Natural killer cell (primary cell): ENCODE measurements around the gene FBXO48. TPM values are rescaled to one million over a fixed set of nuclear protein-coding genes. Genes with fewer than 3 reads are reported as not detected.

Source experiments
- ATAC-seq, 3 donors: fragments of 150-1000 bp in 2 of 3; fragments of 200-7000 bp in 1 of 3; cut with Tn5 transposase; 1 replicate in 1 of 3; 2 replicates in 2 of 3; pipeline ENCODE4 v1.10.0; 2021; ENCODE audit warnings: mild to moderate bottlenecking in 2 of 3, moderate library complexity in 2 of 3
- DNase-seq, 2 donors: peaks; one replicate each; pipeline versions ENCODE4 v3.0.0 to v3.0.0-alpha.2; 2013 to 2021; ENCODE audit warnings: mixed read lengths in 1 of 2
- H3K27ac ChIP-seq: one replicate; pipeline ENCODE4 v1.5.1; 2013; ENCODE audit warnings: mild to moderate bottlenecking, low read length
- H3K27me3 ChIP-seq: one replicate; pipeline ENCODE4 v1.6.1; 2013; ENCODE audit warnings: low read length; ENCODE audit not compliant: control insufficient read depth, insufficient read depth
- H3K36me3 ChIP-seq: one replicate; pipeline ENCODE4 v1.6.1; 2013; ENCODE audit warnings: low read length; ENCODE audit not compliant: control insufficient read depth, insufficient read depth
- H3K4me1 ChIP-seq: one replicate; pipeline ENCODE4 v1.6.1; 2013; ENCODE audit warnings: low read length; ENCODE audit not compliant: control insufficient read depth, insufficient read depth
- H3K4me3 ChIP-seq: one replicate; pipeline ENCODE4 v1.5.1; 2013; ENCODE audit warnings: low read length
- H3K9me3 ChIP-seq: one replicate; pipeline ENCODE4 v1.6.1; 2013; ENCODE audit warnings: low read length; ENCODE audit not compliant: control insufficient read depth, insufficient read depth
- H3K27ac Mint-ChIP-seq, 2 donors: one replicate each; pipeline ENCODE4 v1.8.0; 2022; ENCODE audit warnings: mild to moderate bottlenecking in 2 of 2, mixed read lengths in 2 of 2, moderate library complexity in 1 of 2
- H3K27me3 Mint-ChIP-seq, 2 donors: one replicate each; pipeline ENCODE4 v1.8.0; 2022; ENCODE audit warnings: low read depth in 2 of 2, mixed read lengths in 2 of 2
- H3K36me3 Mint-ChIP-seq: one replicate; pipeline ENCODE4 v1.8.0; 2022; ENCODE audit warnings: mixed read lengths
- H3K4me1 Mint-ChIP-seq, 2 donors: one replicate each; pipeline ENCODE4 v1.8.0; 2022; ENCODE audit warnings: mixed read lengths in 2 of 2
- H3K4me3 Mint-ChIP-seq: one replicate; pipeline ENCODE4 v1.8.0; 2022; ENCODE audit warnings: mild to moderate bottlenecking, moderate library complexity, mixed read lengths
- H3K9me3 Mint-ChIP-seq, 2 donors: one replicate each; pipeline ENCODE4 v1.8.0; 2022; ENCODE audit warnings: mixed read lengths in 2 of 2
- WGBS: methylation state at CpG from one replicate; pipeline ENCODE4 v1.1.7; 2013; ENCODE audit warnings: missing lambda C conversion rate; ENCODE audit not compliant: insufficient coverage; 5-methylcytosine and 5-hydroxymethylcytosine counted together
- intact Hi-C: fragments of 100-400 bp; cut with micrococcal nuclease; formaldehyde crosslinking; loops from one replicate; pipeline ENCODE4 v1.14.2; 2022
- total RNA-seq, 4 donors: library from RNA; stranded (reverse); fragments of 120-200 nt in 1 of 4; gene quantifications; one replicate each; pipeline versions ENCODE4 v1.2.3 to v1.2.4, GENCODE V29; 2013 to 2022
- TF ChIP-seq, protein P1 (sequence below): fragments of 200-600 bp; IDR thresholded peaks from one replicate; pipeline ENCODE4 v1.8.0; 2022; ENCODE audit warnings: antibody characterized with exemption

FBXO48 gene
- total RNA-seq, 3 donors from 2014 or later (not counting 1 experiment from before 2014, with no cell fraction given), result 0.96 to 1.3 (median 1.1) TPM

DNA sequence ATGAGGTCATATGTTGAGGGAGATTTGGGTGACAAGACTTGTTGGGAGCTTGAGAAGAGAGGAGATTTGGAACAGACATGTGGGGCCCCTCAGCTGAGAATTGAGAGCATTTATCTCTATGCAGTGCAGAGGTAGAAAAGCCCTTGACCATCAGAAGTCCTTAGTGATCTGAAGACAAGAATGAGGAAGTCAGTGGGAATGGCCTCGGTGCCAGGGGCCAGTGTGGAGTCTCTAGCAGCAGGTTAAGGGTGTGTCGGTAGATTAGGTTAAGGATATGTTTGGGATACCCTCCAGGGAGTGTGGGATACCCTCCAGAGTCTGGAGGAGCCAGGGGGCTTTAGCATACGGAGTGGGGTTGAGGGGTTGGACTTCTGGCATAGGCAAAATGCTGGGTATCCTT, 41.6 kb downstream of the FBXO48 start:
- no peaks in the 10 kb centered on the region for H3K36me3 Mint-ChIP-seq

DNA sequence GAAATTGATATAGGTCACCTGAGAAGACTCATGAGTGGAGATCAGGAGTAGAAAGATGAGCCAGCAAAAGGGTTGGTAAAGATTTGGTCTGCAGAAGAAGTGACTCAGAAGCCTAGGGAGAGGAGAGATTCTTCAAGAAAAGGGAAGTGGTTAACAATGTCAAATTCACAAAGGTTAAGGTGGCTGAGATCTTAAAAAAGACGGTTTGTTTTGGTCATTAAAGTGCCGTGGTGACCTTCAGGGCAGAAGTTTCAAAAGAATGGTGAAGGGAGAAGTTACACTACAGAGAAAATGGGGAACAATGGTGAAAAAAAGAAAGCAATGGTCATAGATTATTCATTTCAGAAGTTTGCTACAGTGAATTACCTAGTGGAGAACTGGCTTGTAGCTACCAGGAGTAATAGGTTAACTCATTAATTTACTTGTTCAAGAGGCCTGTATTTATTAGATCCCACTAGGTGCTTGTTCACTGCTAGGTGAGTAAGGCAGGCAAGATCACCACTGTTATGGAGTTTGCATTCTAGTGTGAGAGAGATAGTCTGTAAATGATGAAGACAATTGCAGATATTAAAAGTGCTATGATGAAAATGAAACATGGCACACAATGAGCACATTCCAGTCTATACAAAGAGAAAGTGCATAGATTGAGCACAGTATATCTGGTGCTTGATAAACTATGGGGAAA, 43.0 kb downstream of the FBXO48 start:
- TF ChIP-seq, protein P1, sequence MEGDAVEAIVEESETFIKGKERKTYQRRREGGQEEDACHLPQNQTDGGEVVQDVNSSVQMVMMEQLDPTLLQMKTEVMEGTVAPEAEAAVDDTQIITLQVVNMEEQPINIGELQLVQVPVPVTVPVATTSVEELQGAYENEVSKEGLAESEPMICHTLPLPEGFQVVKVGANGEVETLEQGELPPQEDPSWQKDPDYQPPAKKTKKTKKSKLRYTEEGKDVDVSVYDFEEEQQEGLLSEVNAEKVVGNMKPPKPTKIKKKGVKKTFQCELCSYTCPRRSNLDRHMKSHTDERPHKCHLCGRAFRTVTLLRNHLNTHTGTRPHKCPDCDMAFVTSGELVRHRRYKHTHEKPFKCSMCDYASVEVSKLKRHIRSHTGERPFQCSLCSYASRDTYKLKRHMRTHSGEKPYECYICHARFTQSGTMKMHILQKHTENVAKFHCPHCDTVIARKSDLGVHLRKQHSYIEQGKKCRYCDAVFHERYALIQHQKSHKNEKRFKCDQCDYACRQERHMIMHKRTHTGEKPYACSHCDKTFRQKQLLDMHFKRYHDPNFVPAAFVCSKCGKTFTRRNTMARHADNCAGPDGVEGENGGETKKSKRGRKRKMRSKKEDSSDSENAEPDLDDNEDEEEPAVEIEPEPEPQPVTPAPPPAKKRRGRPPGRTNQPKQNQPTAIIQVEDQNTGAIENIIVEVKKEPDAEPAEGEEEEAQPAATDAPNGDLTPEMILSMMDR, result no peak
- no peak overlapping the region for H3K27ac Mint-ChIP-seq
- Histone ChIP-seq H3K36me3 (no peaks in the 10 kb centered on the region), H3K27me3 (no peaks in the 10 kb centered on the region), H3K27ac (peak overlapping the region; percentile 67), H3K9me3 (no peaks in the 10 kb centered on the region), H3K4me3 (no peak overlapping the region), H3K4me1 (peaks cover 43% of the 10 kb centered on the region)
- H3K27me3 Mint-ChIP-seq, result no peaks in the 10 kb centered on the region
- H3K36me3 Mint-ChIP-seq, result no peaks in the 10 kb centered on the region
- 0% methylated on average over 2 of the region's 2 CpGs for WGBS
- no peak overlapping the region for H3K4me3 Mint-ChIP-seq
- DNase-seq, result peak in 1 of 2 donors; percentile 50
- intact Hi-C loops, result loop anchor here (1.0 to 2.0 kb wide), 4 partner anchors 13 to 62 kb away; no protein-coding TSS in a partner anchor
- H3K4me1 Mint-ChIP-seq, result peaks cover 41 to 49% of the 10 kb centered on the region in 2 donors
- ATAC-seq, result peak; percentile 76 to 84 (median 82)
- no peaks in the 10 kb centered on the region for H3K9me3 Mint-ChIP-seq

More for the DNA sequence above, 41.6 kb downstream of the FBXO48 start:
- intact Hi-C loops, result loop anchor here (2.0 kb wide), 1 partner anchor 15 kb away; no protein-coding TSS in a partner anchor
- TF ChIP-seq, protein P1, result no peak
- Histone ChIP-seq H3K4me1 (peaks cover 37% of the 10 kb centered on the region), H3K27me3 (no peaks in the 10 kb centered on the region), H3K4me3 (no peak overlapping the region), H3K36me3 (no peaks in the 10 kb centered on the region), H3K9me3 (no peaks in the 10 kb centered on the region), H3K27ac (peak overlapping the region; percentile 67)
- no peak for ATAC-seq
- no peaks in the 10 kb centered on the region for H3K9me3 Mint-ChIP-seq
- 95% methylated on average over 3 of the region's 3 CpGs for WGBS
- peaks cover 35 to 37% of the 10 kb centered on the region in 2 donors for H3K4me1 Mint-ChIP-seq
- no peak for DNase-seq
- no peak overlapping the region for H3K4me3 Mint-ChIP-seq
- no peaks in the 10 kb centered on the region for H3K27me3 Mint-ChIP-seq
- no peak overlapping the region for H3K27ac Mint-ChIP-seq

GRCh38 chr2:68420254-68420910, 46.7 kb downstream of the FBXO48 start:
- H3K36me3 Mint-ChIP-seq, result no peaks in the 10 kb centered on the region
- no peak overlapping the region for H3K4me3 Mint-ChIP-seq
- no peak for ATAC-seq
- 52% methylated on average over 3 of the region's 3 CpGs for WGBS
- Histone ChIP-seq H3K27me3 (no peaks in the 10 kb centered on the region), H3K4me3 (no peak overlapping the region), H3K36me3 (no peaks in the 10 kb centered on the region), H3K9me3 (no peaks in the 10 kb centered on the region), H3K4me1 (peaks cover 45% of the 10 kb centered on the region), H3K27ac (no peak overlapping the region)
- DNase-seq, result no peak
- intact Hi-C loops, result no loop called here
- H3K9me3 Mint-ChIP-seq, result no peaks in the 10 kb centered on the region
- H3K27me3 Mint-ChIP-seq, result no peaks in the 10 kb centered on the region
- H3K4me1 Mint-ChIP-seq, result peaks cover 59 to 62% of the 10 kb centered on the region in 2 donors
- TF ChIP-seq, protein P1, result no peak
- peak overlapping the region in 1 of 2 donors; percentile 4 for H3K27ac Mint-ChIP-seq
